ENCODE measurements around the gene MX2.

- TF ChIP-seq, protein P1, sequence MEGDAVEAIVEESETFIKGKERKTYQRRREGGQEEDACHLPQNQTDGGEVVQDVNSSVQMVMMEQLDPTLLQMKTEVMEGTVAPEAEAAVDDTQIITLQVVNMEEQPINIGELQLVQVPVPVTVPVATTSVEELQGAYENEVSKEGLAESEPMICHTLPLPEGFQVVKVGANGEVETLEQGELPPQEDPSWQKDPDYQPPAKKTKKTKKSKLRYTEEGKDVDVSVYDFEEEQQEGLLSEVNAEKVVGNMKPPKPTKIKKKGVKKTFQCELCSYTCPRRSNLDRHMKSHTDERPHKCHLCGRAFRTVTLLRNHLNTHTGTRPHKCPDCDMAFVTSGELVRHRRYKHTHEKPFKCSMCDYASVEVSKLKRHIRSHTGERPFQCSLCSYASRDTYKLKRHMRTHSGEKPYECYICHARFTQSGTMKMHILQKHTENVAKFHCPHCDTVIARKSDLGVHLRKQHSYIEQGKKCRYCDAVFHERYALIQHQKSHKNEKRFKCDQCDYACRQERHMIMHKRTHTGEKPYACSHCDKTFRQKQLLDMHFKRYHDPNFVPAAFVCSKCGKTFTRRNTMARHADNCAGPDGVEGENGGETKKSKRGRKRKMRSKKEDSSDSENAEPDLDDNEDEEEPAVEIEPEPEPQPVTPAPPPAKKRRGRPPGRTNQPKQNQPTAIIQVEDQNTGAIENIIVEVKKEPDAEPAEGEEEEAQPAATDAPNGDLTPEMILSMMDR (IDR thresholded peaks at IDR 0.05; ENCODE audit: poor library complexity, severe bottlenecking), result no peak
- TF ChIP-seq REST (IDR thresholded peaks at IDR 0.05; ENCODE audit: borderline replicate concordance), result no peak
- no peak for TF ChIP-seq TAF1 (IDR thresholded peaks at IDR 0.05; ENCODE audit: low read depth)
- TF ChIP-seq EZH2 (IDR thresholded peaks at IDR 0.05; ENCODE audit: borderline replicate concordance, insufficient read depth, low read length, poor library complexity, severe bottlenecking), result no peak
- no peak for TF ChIP-seq SMC3 (conservative IDR thresholded peaks at IDR 0.05; ENCODE audit: poor library complexity)
- no peak for TF ChIP-seq POLR2AphosphoS5 (IDR thresholded peaks at IDR 0.05)
- TF ChIP-seq MXI1 (conservative IDR thresholded peaks at IDR 0.05; ENCODE audit: poor library complexity, severe bottlenecking), result no peak
Observed at GRCh38 chr21:41345356-41345755, 16.5 kb upstream of the MX2 start.

Data from neural cell (in vitro differentiated cells).